Fibroblast of peridontal ligament (primary cell): ENCODE measurements around the gene EFCAB6.
A peak's percentile ranks its signal among the peaks of the same experiment; 100 is the strongest.

Experiments used
- DNase-seq: peaks from one replicate; pipeline ENCODE4 v3.0.0-alpha.2; 2010; ENCODE audit errors: extremely low read depth

EFCAB6 gene

GRCh38 chr22:43819421-43819921, 7.4 kb upstream of the EFCAB6 start:
- DNase-seq: no peak

GRCh38 chr22:43818981-43819380, 6.9 kb upstream of the EFCAB6 start:
- no peak for DNase-seq

DNA sequence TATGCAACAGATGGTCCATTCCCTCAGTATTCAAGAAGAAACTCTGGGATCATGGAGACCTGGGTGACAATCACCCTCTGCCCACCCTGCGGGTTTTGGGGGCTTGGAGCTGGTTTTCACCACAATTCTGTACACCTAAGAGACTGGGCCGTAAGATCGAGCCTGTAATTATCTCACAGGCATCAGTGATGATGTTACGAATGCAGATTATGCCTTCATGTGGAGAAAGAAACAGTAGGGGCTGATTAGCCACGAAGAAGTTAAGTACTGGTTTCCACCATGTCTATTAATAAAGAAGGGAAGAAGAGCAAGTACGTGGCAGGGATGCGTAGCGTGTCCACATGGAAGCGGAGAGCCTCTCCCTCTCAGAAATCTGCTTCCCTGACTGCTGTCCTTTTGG, 5.3 kb upstream of the EFCAB6 start:
- DNase-seq: no peak

DNA sequence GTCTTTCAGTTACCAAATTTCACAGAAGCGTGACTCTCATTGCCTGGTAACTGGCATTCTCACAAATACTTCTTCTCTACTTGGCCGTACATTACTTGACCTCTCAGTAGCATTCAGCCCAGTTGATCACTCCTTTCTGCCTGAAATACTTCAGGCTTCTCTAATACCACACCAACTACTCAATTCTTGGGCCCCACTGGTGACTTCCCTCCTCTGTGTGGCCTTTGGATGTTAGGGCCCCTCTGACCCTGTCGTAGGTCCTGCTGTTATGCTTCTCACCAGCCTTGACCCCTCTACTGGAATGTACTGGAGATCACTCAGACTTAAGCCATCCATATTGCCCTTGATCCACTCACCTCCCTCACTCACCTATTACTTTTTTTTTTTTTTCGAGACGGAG, 2.2 kb upstream of the EFCAB6 start:
- no peak for DNase-seq

DNA sequence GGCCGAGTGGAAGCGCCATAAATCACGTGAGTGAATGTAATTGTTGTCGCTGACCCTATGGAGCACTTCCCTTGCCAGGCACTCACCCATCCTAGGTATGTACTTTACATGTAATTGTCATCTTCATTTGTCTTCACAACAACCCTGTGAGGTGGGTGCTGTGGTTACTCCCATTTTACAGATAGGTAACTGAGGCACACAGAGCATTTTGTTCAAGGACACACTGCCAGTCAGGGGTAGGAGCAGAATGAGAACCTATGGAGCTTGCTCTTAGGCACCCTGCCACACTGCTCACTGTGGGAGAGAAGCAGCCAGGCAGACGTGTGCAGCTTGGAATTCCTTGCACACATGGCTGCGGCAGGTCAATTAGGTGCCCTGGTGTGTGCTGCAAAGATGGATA, 785 bp upstream of the EFCAB6 start:
- DNase-seq: no peak

DNA sequence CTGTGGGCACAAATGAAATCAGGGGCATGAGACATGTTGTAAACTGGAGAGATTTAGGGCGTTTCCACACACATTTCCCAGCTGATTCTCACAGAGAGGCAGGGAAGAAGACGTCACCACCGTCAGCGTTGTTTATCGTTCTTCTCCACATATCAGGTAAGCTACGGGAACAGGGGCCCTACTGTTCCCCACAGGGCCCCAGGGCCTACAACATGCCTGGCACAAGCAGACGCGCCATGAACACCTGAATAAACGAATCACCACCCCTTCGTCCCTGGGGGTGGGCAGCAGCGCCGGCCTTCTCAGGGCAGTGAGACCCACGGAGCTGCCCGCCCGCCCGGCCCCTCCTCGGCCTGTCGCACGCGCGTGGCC, 342 bp downstream of the EFCAB6 start:
- DNase-seq: peak; percentile 54

- DNase-seq: no peak
Measured at GRCh38 chr22:43802897-43803495, 9.1 kb downstream of the EFCAB6 start.

GRCh38 chr22:43800970-43801369, 11.1 kb downstream of the EFCAB6 start:
- DNase-seq: no peak

DNA sequence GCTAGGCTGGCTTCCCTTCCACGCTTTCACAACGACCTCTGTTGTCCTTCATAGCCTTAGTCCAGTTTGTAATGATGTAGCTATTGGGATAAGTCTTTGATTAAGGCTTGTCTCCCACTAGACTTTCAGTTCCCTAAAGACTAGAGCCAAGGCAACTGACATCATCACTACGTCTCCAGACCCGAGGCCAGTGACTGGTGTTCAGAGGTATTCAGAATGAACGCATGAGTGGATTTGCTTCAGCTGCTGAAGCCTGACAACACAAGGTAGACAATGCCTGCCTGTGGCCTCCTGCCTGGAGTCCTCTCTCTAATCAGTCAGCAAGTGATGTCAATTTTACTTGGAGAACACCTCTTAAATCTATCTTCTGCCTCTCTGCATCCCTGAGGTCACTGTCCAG, 13.6 kb downstream of the EFCAB6 start:
- peak; percentile 18 for DNase-seq

DNA sequence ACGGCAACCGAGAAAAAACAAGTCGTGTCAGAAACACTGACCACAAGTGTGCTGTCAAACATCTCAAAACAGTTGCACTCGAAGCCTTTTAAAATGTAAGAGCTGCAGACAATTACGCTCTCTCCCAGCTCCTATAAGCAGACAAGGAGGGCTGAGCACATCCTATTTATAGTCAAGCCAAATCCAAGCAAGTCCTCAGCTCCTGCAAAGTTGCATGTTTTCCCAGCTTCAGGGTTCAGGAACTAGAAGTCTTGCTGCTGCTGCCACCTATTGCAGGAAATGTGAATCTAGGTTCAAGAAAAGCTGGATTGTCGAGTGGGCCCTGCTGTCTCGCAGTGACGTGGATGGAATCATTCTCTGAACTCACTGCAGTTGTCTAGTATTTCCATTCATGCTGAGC, 15.5 kb downstream of the EFCAB6 start:
- DNase-seq: peak; percentile 78

DNA sequence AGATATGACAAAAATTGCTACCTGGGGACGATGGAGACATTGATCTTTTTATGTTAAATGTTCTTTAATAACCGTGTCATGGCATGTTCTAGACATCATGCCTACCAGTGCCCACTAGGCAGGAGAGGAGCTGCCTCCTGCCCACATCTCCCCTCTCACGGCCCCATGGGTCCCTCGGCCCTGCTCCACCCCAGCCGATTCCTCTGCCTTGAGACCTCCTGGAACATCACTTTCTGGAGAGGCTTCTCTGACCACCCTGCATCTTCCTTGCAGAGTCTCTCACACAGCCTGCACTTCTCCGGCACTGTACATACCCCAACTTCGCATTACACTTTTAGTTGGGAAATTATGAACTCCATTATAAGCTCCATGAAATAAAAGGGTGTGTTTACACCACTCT, 16.8 kb downstream of the EFCAB6 start:
- no peak for DNase-seq

DNA sequence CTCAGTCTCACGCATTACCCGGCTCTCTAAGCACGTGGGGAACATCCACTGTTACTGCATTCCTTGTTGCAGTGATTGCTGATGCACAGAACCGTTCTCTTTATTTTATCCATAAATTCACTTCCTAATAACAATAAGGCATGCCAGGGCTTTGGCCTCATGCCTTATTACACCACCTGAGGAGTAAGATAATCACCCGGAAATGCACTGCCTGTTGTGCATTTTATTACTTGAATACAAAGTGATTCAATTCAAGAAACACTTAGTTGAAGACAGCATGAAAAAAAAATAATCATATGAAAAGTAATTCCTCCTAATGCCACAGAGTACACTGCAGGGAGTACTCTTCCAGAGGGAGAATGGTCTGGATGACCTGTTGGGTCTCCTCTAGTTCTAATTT, 19.2 kb downstream of the EFCAB6 start:
- no peak for DNase-seq

DNA sequence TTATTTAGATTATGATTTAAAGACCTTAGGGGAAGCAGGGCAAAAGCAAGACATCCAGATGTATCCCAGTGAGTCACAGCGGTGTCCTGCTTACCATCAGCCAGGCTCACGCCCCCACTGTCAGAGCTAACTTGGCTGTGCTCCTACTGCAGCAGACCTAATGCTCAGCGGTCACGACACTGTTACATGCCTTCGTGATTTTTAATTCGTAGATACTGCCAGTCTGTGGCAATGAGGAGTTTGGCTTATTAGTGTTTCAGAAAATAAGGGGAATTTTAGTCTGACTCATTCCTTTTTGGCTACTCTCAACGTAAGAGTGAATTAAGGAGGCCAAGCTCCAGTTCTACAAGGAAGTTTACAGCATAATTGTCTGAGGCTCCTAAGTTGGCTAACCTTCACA, 22.7 kb downstream of the EFCAB6 start:
- DNase-seq: peak; percentile 95

DNA sequence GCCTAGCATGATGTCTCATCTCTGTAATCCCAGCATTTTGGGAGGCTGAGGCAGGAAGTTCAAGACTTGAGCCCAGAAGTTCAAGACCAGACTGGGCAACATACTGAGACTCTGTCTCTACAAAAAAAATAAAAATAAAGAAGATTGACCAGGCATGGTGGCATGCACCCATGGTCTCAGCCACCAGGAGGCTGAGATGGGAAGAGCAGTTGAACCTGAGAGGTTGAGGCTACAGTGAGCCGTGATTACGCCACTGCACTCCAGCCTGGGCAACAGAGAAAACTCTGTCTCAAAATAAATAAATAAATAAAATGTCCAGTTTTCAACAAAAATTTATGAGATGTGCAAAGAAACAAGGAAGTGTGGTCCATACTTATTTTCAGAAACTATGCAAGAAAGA, 28.3 kb downstream of the EFCAB6 start:
- DNase-seq: no peak

GRCh38 chr22:43782448-43782847, 29.7 kb downstream of the EFCAB6 start:
- no peak for DNase-seq

DNA sequence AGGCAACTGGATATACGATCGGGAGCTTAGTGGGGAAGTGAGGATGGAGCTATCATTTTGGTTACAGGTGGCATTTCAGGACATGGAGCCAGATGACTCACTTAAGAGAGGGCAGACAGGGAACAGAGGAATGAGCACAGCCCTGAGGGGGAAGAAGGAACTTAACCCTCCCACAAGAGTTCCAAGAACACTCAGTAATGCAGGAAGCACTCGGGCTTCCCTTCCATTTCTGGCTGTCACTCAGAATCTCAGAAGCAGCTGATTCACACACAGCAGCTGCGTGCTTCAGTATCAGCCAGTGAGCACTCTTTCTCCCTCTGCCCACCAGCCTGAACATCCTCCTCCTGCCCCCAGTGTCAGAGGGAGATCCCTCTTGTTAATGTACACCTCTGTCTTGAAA, 34.8 kb downstream of the EFCAB6 start:
- DNase-seq: peak; percentile 45

GRCh38 chr22:43776081-43776670, 35.9 kb downstream of the EFCAB6 start:
- DNase-seq: no peak

- DNase-seq: no peak
Measured at GRCh38 chr22:43774318-43774915, 37.7 kb downstream of the EFCAB6 start.

- no peak for DNase-seq
Measured at GRCh38 chr22:43772831-43773230, 39.3 kb downstream of the EFCAB6 start.

- no peak for DNase-seq
Measured at GRCh38 chr22:43755452-43755851, 56.7 kb downstream of the EFCAB6 start.

DNA sequence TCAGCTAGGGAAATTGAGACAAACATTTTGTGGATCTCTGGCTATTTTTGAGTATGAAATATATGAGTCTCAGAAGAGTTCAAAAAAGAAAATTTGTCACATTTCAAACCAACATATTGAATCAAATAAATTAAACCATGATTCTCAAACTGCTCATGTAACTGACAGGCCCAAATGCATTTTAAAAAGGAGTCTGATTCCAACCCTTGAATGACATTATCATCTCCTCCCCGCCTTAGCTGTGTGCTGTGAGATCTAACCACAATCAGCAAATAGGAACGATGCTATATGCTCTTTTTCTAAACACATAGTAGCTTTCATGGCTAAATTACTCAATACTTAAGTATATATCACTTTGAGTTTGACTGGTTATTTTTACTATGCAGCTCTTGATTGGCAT, 57.1 kb downstream of the EFCAB6 start:
- no peak for DNase-seq

DNA sequence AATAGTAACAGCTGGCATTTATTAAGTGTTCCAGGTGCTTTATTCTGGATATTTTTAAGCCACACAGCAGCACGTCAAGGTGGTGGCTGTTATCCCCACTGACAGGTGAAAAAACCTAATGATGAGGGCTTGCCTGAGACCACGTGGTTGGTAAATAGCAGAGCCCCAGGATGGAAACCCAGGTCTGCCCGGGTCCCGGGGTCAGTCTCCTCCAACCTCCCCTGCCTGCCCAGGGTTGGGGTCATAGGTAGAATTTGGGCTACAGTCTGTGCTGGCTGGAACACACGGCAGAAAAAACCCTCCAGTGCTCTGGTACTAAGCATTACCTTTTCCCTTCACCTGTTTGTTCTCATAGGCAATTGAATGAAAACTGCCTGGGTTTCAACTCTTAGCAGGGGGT, 57.9 kb downstream of the EFCAB6 start:
- no peak for DNase-seq

DNA sequence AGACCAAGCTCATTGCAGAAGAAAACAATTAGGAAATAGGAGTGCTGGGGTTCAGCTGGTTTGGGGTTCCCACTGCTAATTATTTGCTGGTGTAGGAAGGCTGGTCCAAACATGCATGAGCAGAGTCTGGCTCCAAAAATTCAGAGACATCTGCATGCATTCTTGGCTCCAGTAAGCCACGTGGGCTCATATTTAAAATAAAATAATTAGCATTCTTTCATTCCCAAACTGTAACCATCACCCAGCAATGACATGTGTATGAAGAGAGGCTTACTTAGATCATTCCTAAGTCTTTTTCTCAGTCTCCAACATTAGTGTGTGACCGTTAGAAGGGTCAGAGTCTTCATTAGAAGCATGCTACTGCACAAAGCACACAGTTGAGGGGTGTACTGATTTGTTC, 58.4 kb downstream of the EFCAB6 start:
- no peak for DNase-seq

DNA sequence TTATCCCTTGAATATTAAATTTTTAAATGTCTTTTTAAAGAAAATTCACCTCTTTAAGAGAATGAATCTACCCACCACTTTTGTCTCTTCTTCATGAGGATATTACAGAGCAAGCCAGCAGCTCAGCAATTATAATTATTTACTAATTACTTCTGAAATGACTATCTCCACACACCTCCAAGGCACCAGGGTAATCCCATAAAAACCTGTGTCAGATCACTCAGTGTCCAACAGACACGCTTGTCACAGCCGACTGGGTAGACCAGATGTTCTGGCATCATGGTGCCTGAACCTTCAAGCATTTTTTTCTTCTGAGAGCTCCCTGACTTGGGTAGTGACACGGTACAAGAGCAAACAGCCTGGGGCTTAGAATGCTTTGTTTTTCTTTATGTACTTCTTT, 61.4 kb downstream of the EFCAB6 start:
- DNase-seq: no peak
